BE2C (cell line): ENCODE data around the gene ATXN8OS. TPM values are rescaled to one million over a fixed set of nuclear protein-coding genes. Genes with fewer than 3 reads are reported as not detected.
A peak's percentile ranks its signal among the peaks of the same experiment; 100 is the strongest.

Source experiments
- DNase-seq: peaks from one replicate; pipeline ENCODE4 v3.0.0-alpha.2; 2020
- H3K27me3 ChIP-seq: fragments of 250-450 bp; sonication (Bioruptor Pico); 2 replicates; pipeline ENCODE4 v1.5.1; 2020; ENCODE audit warnings: mild to moderate bottlenecking
- H3K36me3 ChIP-seq: fragments of 250-450 bp; sonication (Bioruptor Pico); 2 replicates; pipeline ENCODE4 v1.5.1; 2020; ENCODE audit warnings: mild to moderate bottlenecking
- H3K4me1 ChIP-seq: fragments of 250-450 bp; sonication (Bioruptor Pico); 2 replicates; pipeline ENCODE4 v1.5.1; 2020
- H3K4me3 ChIP-seq: 2 replicates; pipeline ENCODE4 v1.5.1; 2011; ENCODE audit warnings: low read depth, low read length
- H3K9me3 ChIP-seq: fragments of 250-450 bp; sonication (Bioruptor Pico); 2 replicates; pipeline ENCODE4 v1.5.1; 2020
- polyA plus RNA-seq: library from polyadenylated mRNA; unstranded; fragments of >200 nt; gene quantifications from one replicate; pipeline ENCODE4 v1.2.1, GENCODE V29; 2012; ENCODE audit warnings: low read depth, missing spikeins; ENCODE audit not compliant: insufficient read length, insufficient read depth
- TF ChIP-seq, protein P1 (sequence below): IDR thresholded peaks from 2 replicates; pipeline ENCODE4 v1.5.1; 2012; ENCODE audit warnings: mild to moderate bottlenecking, low read depth, low read length

The ATXN8OS gene
- polyA plus RNA-seq, result not detected

DNA sequence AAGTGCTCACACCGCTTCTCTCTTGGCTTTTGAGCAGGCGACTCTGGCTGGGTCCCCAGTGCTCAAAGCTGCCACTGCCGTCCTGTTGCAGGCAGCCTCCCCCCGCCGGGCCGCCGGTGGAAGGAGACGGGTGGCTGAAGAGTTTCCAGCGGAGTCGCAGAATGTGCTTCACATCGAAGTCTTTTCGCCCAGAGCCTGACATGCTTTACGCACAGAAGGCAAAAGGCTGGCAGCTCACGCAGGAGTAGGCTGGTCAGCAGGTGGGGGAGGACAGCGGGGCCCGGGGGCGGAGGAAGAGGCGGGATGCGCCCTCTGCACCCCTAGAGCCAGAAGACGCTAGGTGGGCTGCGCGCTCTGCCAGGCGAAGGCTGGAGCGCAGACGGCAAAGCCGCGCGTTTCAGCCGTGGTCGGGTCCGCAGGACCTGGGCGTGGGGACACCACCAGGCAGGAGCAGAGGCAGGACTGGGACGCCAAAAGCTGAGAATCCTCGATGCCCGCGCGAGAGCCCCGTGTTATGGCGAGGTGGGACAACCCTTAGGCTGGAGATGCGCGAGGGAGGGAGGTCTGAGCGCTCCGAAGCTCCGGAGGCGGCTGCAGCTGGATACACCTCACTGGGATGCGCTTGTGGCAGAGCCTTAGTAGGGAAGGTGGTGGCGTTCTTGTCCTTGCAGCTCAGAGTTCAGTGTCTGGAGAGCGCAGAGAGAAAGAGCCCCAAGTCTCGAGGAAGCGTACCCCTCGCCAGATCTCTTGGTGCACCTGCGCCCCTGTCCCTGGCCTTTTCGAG lies at the start of gene ATXN8OS:
TSS of gene ATXN8OS (plus strand) at position 329 of the 784 bp plus-strand sequence.
- Histone ChIP-seq H3K4me1 (peaks cover 8% of the 10 kb centered on the region), H3K9me3 (no peaks in the 10 kb centered on the region), H3K36me3 (no peaks in the 10 kb centered on the region), H3K27me3 (peaks cover 9% of the 10 kb centered on the region), H3K4me3 (peak within 1 kb of the TSS; percentile 64)
- peak; percentile 27 for DNase-seq
- TF ChIP-seq, protein P1, sequence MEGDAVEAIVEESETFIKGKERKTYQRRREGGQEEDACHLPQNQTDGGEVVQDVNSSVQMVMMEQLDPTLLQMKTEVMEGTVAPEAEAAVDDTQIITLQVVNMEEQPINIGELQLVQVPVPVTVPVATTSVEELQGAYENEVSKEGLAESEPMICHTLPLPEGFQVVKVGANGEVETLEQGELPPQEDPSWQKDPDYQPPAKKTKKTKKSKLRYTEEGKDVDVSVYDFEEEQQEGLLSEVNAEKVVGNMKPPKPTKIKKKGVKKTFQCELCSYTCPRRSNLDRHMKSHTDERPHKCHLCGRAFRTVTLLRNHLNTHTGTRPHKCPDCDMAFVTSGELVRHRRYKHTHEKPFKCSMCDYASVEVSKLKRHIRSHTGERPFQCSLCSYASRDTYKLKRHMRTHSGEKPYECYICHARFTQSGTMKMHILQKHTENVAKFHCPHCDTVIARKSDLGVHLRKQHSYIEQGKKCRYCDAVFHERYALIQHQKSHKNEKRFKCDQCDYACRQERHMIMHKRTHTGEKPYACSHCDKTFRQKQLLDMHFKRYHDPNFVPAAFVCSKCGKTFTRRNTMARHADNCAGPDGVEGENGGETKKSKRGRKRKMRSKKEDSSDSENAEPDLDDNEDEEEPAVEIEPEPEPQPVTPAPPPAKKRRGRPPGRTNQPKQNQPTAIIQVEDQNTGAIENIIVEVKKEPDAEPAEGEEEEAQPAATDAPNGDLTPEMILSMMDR, result no peak

DNA sequence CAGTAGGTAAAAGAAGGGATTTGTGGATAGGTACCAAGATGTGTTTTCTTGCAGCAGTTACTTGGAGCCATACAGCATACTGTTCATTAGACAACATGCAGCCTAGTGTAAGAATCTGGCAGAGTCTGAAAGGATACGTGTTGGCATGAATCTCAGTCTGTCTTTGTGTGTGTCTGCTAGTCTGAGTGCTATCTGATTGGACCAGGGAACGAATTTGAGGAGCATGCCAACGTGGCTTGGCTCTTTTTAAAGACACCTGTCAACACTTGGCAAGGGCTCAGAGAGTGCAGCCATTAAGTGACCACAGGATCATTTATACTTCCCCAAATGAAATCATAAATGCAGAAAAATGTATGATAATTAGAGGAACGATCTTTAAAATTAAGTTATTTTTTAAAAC lies 27.6 kb upstream of the ATXN8OS start:
- H3K4me3 ChIP-seq, result no peak overlapping the region
- no peaks in the 10 kb centered on the region for H3K36me3 ChIP-seq
- no peaks in the 10 kb centered on the region for H3K27me3 ChIP-seq
- H3K9me3 ChIP-seq, result no peaks in the 10 kb centered on the region
- TF ChIP-seq, protein P1, result no peak
- no peaks in the 10 kb centered on the region; the same call in 1 of the 2 replicates for H3K4me1 ChIP-seq
- DNase-seq, result peak; percentile 23

DNA sequence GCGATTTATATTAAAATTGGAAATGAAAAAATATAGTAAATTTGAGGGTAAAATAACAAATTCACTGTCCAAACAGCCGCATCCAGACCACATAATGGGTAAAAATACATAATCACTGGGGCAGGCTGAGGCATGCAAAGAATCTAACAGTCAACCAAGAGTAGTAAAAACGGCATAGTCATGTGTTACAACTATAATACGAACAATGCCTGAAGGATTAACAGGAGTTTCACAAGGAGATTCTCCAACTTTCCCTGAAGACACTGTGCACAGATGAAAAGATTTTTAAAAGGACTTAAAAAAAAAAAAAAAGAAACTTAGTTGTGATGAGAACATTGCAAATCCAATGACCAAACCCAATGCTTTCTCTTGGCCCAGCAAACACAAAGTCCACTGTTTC lies 20.4 kb upstream of the ATXN8OS start:
- no peaks in the 10 kb centered on the region for H3K9me3 ChIP-seq
- no peaks in the 10 kb centered on the region for H3K36me3 ChIP-seq
- TF ChIP-seq, protein P1, result no peak
- no peaks in the 10 kb centered on the region for H3K27me3 ChIP-seq
- H3K4me3 ChIP-seq, result no peak overlapping the region
- DNase-seq, result no peak
- no peaks in the 10 kb centered on the region; the same call in 1 of the 2 replicates for H3K4me1 ChIP-seq

DNA sequence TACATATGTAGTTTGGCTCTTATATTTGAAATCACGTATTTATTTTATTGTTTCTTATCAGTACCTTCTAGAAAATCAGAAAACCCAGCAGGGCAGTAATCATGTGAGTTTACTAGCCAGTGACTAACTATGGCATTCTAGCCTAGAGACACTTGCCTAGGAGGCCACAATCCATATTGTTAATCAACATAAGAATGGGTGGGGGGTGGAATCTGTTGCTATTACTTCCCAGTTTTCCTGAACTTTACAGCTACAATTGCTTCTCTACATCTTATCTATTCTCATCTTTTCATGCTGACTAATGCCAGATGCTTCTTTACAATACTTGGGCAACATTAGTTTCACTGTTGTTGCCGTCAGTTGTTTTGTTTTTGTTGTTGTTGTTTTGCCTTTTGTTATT lies 18.7 kb upstream of the ATXN8OS start:
- no peaks in the 10 kb centered on the region for H3K27me3 ChIP-seq
- H3K4me1 ChIP-seq, result no peaks in the 10 kb centered on the region; the same call in 1 of the 2 replicates
- H3K4me3 ChIP-seq, result no peak overlapping the region
- TF ChIP-seq, protein P1, result no peak
- no peak for DNase-seq
- no peaks in the 10 kb centered on the region for H3K9me3 ChIP-seq
- no peaks in the 10 kb centered on the region for H3K36me3 ChIP-seq

DNA sequence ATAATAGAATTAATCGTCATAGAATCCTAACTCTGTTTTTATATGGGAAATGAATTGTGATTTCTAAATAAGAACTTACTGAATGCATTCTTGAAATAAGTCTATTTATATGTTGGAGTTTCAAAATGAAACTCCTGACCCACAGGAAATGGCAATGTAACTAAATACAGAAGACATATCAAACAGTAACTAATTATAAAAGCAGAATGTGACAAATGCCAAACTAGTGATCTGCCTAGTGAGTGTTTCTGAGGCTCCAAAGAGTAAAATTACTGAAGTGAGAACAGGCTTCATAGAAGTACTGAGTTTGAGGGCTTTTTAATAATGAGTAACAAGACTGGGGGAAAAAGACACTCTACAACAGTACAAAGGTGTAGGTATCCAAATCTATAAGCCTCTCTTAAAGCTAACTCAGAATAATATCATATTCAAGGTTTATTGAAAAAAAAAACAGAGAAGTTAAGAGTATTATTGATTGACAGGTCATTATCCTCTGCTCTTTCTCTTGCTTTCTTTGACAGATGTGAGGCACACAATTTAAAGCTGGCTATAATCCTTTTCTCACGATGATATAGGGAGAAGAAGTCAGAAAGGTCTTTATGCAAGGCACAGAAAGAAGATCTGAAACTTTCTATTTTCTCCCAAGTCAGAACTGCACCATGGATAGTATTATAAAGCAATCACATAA lies 17.4 kb upstream of the ATXN8OS start:
- no peaks in the 10 kb centered on the region for H3K27me3 ChIP-seq
- H3K36me3 ChIP-seq, result no peaks in the 10 kb centered on the region
- no peaks in the 10 kb centered on the region; the same call in 1 of the 2 replicates for H3K4me1 ChIP-seq
- DNase-seq, result no peak
- H3K9me3 ChIP-seq, result no peaks in the 10 kb centered on the region
- TF ChIP-seq, protein P1, result no peak
- H3K4me3 ChIP-seq, result no peak overlapping the region

DNA sequence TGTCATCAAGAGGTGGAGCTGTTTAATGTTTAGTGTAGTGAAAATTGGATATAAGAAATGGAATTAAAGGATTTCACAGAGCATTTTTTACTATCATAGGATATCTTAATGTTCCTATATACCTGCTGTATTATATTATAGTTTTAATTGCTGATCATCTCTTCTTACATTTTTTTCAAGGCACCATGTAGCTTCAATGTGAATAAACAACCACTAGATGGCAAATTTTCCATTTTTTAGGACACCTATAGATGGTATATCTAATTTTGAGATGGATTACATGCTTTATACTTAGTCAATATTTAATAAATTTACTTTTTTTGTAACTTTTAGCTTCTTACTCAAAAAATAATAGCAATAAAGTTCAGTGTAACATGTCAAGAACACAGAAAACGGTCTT lies 9.0 kb upstream of the ATXN8OS start:
- TF ChIP-seq, protein P1, result peak; percentile 54
- Histone ChIP-seq H3K9me3 (no peaks in the 10 kb centered on the region), H3K36me3 (no peaks in the 10 kb centered on the region), H3K4me1 (peaks cover 6% of the 10 kb centered on the region), H3K4me3 (no peak overlapping the region), H3K27me3 (no peaks in the 10 kb centered on the region)
- DNase-seq, result no peak
